Measurements from ENCODE around the gene FADS1. TPM values are rescaled to one million over a fixed set of nuclear protein-coding genes. Genes with fewer than 3 reads are reported as not detected.

Gene FADS1
- total RNA-seq, 1 experiment from 2014 or later: 116 TPM

DNA sequence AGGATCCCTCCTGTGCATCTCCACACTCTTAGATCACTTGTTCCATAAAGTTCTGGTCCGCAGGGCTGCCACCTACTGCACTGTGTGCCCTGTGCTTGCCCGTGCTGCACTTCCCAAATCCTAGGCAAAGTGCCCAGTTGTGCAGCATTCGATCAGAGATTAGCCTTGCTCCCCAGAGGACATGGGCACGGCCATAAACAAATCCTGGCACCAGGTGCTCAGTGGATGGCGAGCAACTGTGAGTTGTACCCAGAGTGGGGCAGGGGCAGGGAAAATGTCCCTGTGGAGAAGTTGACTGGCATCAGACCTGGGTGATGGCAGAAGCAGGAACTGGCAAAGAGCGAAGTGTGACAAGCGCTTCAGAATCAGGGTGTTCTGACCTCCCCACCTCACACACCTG is 16.0 kb upstream of the FADS1 start:
- TF ChIP-seq, protein P1, sequence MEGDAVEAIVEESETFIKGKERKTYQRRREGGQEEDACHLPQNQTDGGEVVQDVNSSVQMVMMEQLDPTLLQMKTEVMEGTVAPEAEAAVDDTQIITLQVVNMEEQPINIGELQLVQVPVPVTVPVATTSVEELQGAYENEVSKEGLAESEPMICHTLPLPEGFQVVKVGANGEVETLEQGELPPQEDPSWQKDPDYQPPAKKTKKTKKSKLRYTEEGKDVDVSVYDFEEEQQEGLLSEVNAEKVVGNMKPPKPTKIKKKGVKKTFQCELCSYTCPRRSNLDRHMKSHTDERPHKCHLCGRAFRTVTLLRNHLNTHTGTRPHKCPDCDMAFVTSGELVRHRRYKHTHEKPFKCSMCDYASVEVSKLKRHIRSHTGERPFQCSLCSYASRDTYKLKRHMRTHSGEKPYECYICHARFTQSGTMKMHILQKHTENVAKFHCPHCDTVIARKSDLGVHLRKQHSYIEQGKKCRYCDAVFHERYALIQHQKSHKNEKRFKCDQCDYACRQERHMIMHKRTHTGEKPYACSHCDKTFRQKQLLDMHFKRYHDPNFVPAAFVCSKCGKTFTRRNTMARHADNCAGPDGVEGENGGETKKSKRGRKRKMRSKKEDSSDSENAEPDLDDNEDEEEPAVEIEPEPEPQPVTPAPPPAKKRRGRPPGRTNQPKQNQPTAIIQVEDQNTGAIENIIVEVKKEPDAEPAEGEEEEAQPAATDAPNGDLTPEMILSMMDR (IDR thresholded peaks at IDR 0.05; ENCODE audit: insufficient read depth in 1 of 2, low read depth in 1 of 2, low read length in 1 of 2, severe bottlenecking in 1 of 2, unreplicated experiment in 1 of 2): no peak
- Histone ChIP-seq H3K4me3 (ENCODE audit: low read depth, low read length) (no peak overlapping the region), H3K9me3 (no peaks in the 10 kb centered on the region), H3K36me3 (ENCODE audit: control insufficient read depth, insufficient read depth, low read length) (no peaks in the 10 kb centered on the region), H3K4me1 (0 out of 2 replicates have a peak, but pooled peaks cover 16% of the 10 kb centered on the region), H3K27me3 (replicated peaks; ENCODE audit: control insufficient read depth, insufficient read depth, low read length) (no peaks in the 10 kb centered on the region)
- Mint-ChIP-seq H3K36me3 (ENCODE audit: insufficient read depth, unreplicated experiment) (peaks cover 6% of the 10 kb centered on the region), H3K27me3 (ENCODE audit: insufficient read depth, unreplicated experiment) (no peaks in the 10 kb centered on the region), H3K4me3 (ENCODE audit: unreplicated experiment) (no peak overlapping the region), H3K4me1 (ENCODE audit: low read depth, unreplicated experiment) (peaks cover 8% of the 10 kb centered on the region), H3K27ac (ENCODE audit: unreplicated experiment) (no peak overlapping the region), H3K9me3 (ENCODE audit: unreplicated experiment) (no peaks in the 10 kb centered on the region)
- POLR2A ChIA-PET: no interaction called here
- no TSS peak for BruUV-seq (replicated peaks)
- intact Hi-C loops (cut with micrococcal nuclease; ENCODE audit: unreplicated experiment): no loop called here
- CTCF ChIA-PET: no interaction called here
- no peak for DNase-seq

GRCh38 chr11:61832207-61832606 is 15.4 kb upstream of the FADS1 start:
- H3K4me3 ChIP-seq (ENCODE audit: low read depth, low read length): no peak overlapping the region
- H3K36me3 Mint-ChIP-seq (ENCODE audit: insufficient read depth, unreplicated experiment): peaks cover 6% of the 10 kb centered on the region
- BruUV-seq (replicated peaks): no TSS peak
- no peaks in the 10 kb centered on the region for H3K36me3 ChIP-seq (ENCODE audit: control insufficient read depth, insufficient read depth, low read length)
- no peak overlapping the region for H3K4me3 Mint-ChIP-seq (ENCODE audit: unreplicated experiment)
- POLR2A ChIA-PET: no interaction called here
- intact Hi-C loops (cut with micrococcal nuclease; ENCODE audit: unreplicated experiment): no loop called here
- H3K4me1 ChIP-seq: 0 out of 2 replicates have a peak, but pooled peaks cover 19% of the 10 kb centered on the region
- no peaks in the 10 kb centered on the region for H3K9me3 Mint-ChIP-seq (ENCODE audit: unreplicated experiment)
- no peaks in the 10 kb centered on the region for H3K27me3 ChIP-seq (replicated peaks; ENCODE audit: control insufficient read depth, insufficient read depth, low read length)
- no peaks in the 10 kb centered on the region for H3K9me3 ChIP-seq
- H3K27ac Mint-ChIP-seq (ENCODE audit: unreplicated experiment): no peak overlapping the region
- H3K4me1 Mint-ChIP-seq (ENCODE audit: low read depth, unreplicated experiment): peaks cover 8% of the 10 kb centered on the region
- no peak for DNase-seq
- H3K27me3 Mint-ChIP-seq (ENCODE audit: insufficient read depth, unreplicated experiment): no peaks in the 10 kb centered on the region
- CTCF ChIA-PET: no interaction called here
- TF ChIP-seq, protein P1 (IDR thresholded peaks at IDR 0.05; ENCODE audit: insufficient read depth in 1 of 2, low read depth in 1 of 2, low read length in 1 of 2, severe bottlenecking in 1 of 2, unreplicated experiment in 1 of 2): no peak

DNA sequence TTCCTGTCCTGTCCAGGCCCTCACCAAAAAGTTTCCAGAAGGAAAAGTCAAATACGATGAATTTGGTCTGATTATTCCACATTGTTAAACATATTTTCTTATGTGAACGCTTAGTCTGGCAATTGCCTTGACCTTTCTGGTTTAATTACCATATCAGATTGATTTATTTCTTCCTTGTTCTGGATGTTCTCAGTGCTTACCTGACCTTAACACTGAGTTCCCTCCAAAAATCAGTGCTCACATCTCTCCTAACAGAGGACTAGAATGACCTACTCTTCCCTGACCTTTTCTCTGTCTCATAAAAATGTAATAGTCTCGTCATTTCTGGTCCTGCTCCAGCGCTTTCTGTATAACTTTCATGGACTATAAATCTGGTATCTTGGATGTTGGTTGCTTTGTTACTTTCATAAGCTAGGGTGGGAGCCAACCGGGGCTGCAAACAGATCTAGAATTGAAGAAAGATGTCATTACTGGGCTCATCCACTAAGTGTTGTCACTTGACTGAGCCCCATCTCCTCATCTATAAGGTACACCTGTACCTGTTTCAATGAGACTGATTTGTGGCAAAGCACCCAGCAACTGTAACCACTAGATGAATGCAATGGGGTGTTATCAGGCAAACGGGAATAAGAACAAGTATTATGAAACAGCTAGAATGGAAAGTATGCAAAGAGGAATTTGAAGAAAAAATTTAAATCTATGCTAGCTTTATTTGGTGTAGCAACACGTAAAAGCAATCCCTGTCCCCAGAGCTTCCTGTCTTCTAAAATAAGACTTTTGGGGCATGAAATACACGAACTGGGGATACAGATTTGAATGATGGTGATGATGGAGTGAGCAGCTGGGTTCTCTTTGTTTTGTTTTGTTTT is 13.7 kb upstream of the FADS1 start:
- Histone ChIP-seq H3K4me3 (ENCODE audit: low read depth, low read length) (no peak overlapping the region), H3K9me3 (no peaks in the 10 kb centered on the region), H3K36me3 (ENCODE audit: control insufficient read depth, insufficient read depth, low read length) (no peaks in the 10 kb centered on the region), H3K27me3 (replicated peaks; ENCODE audit: control insufficient read depth, insufficient read depth, low read length) (no peaks in the 10 kb centered on the region), H3K4me1 (0 out of 2 replicates have a peak, but pooled peaks cover 19% of the 10 kb centered on the region)
- H3K9me3 Mint-ChIP-seq (ENCODE audit: unreplicated experiment): no peaks in the 10 kb centered on the region
- peaks cover 8% of the 10 kb centered on the region for H3K4me1 Mint-ChIP-seq (ENCODE audit: low read depth, unreplicated experiment)
- POLR2A ChIA-PET: no interaction called here
- H3K4me3 Mint-ChIP-seq (ENCODE audit: unreplicated experiment): no peak overlapping the region
- no peak overlapping the region for H3K27ac Mint-ChIP-seq (ENCODE audit: unreplicated experiment)
- CTCF ChIA-PET: interaction anchor here (0.6 to 1.0 kb wide), 2 partner anchors 68 to 272 kb away, joined by 3 read pairs; no protein-coding TSS in a partner anchor
- no peaks in the 10 kb centered on the region for H3K27me3 Mint-ChIP-seq (ENCODE audit: insufficient read depth, unreplicated experiment)
- BruUV-seq (replicated peaks): TSS peak; percentile 29
- intact Hi-C loops (cut with micrococcal nuclease; ENCODE audit: unreplicated experiment): no loop called here
- TF ChIP-seq, protein P1 (IDR thresholded peaks at IDR 0.05; ENCODE audit: insufficient read depth in 1 of 2, low read depth in 1 of 2, low read length in 1 of 2, severe bottlenecking in 1 of 2, unreplicated experiment in 1 of 2): no peak
- peaks cover 6% of the 10 kb centered on the region for H3K36me3 Mint-ChIP-seq (ENCODE audit: insufficient read depth, unreplicated experiment)
- no peak for DNase-seq

Data from Caco-2 (cell line).